K562 (cell line): ENCODE measurements around the gene MCEMP1. TPM values are rescaled to one million over a fixed set of nuclear protein-coding genes. Genes with fewer than 3 reads are reported as not detected.

ENCODE experiments used
- ELK3 ChIP-seq: fragments of 450-650 bp; formaldehyde crosslinking; IDR thresholded peaks from 2 replicates; pipeline ENCODE4 v1.4.0; 2020; ENCODE audit warnings: mild to moderate bottlenecking
- FIP1L1 ChIP-seq: fragments of 200-400 bp; formaldehyde crosslinking; IDR thresholded peaks from 2 replicates; pipeline ENCODE4 v1.6.1; 2018; ENCODE audit warnings: mild to moderate bottlenecking, low read depth, low read length; ENCODE audit not compliant: poor library complexity, severe bottlenecking
- HNRNPUL1 ChIP-seq: fragments of 200-400 bp; formaldehyde crosslinking; IDR thresholded peaks from 2 replicates; pipeline ENCODE4 v1.6.1; 2017; ENCODE audit warnings: low read length
- JUND ChIP-seq, 2 experiments: IDR thresholded peaks; 2 replicates in 1 of 2; 3 replicates in 1 of 2; pipeline ENCODE4 v1.6.1; 2011; ENCODE audit warnings: borderline replicate concordance in 2 of 2, low read depth in 2 of 2, low read length in 2 of 2, improper control_type of control experiment in 1 of 2, missing biosample characterization in 1 of 2, missing genetic modification characterization in 1 of 2, missing genetic modification reagents in 1 of 2
- KDM4B ChIP-seq, 2 experiments: fragments of 450-650 bp in 1 of 2; sonication (generic) in 1 of 2; IDR thresholded peaks; 2 replicates each; pipeline ENCODE4 v1.6.1; 2016 to 2017; ENCODE audit warnings: borderline replicate concordance in 2 of 2, antibody characterized with exemption in 1 of 2, low read depth in 1 of 2, mild to moderate bottlenecking in 1 of 2
- KLF16 ChIP-seq: IDR thresholded peaks from 2 replicates; pipeline ENCODE4 v1.6.1; 2016; ENCODE audit warnings: antibody characterized with exemption
- MAFK ChIP-seq: IDR thresholded peaks from 2 replicates; pipeline ENCODE4 v1.6.1; 2011; ENCODE audit warnings: low read length, improper control_type of control experiment
- NCOA4 ChIP-seq: fragments of 450-650 bp; IDR thresholded peaks from 2 replicates; pipeline ENCODE4 v1.6.1; 2018; ENCODE audit warnings: mild to moderate bottlenecking; ENCODE audit not compliant: partially characterized antibody
- NFIC ChIP-seq: fragments of 450-650 bp; IDR thresholded peaks from 2 replicates; pipeline ENCODE4 v1.6.1; 2017; ENCODE audit warnings: mild to moderate bottlenecking, inconsistent platforms
- PHB ChIP-seq: fragments of 250-450 bp; sonication (Bioruptor Pico); IDR thresholded peaks from 2 replicates; pipeline ENCODE4 v1.5.0; 2021
- POLR2G ChIP-seq: fragments of 200-400 bp; formaldehyde crosslinking; IDR thresholded peaks from 2 replicates; pipeline ENCODE4 v1.6.1; 2017; ENCODE audit warnings: low read depth, mild to moderate bottlenecking, antibody characterized with exemption, low read length, moderate library complexity
- POLR2H ChIP-seq: IDR thresholded peaks from 2 replicates; pipeline ENCODE4 v1.6.1; 2016; ENCODE audit warnings: missing genetic modification characterization, low read depth, mild to moderate bottlenecking, control low read depth, missing compliant biosample characterization, moderate library complexity
- SAP30 ChIP-seq: fragments of 200-600 bp; sonication (generic); IDR thresholded peaks from 2 replicates; pipeline ENCODE4 v1.6.1; 2012; ENCODE audit warnings: borderline replicate concordance, low read depth, mild to moderate bottlenecking, moderate library complexity, low read length, control low read depth, inconsistent platforms; ENCODE audit not compliant: insufficient read depth, poor library complexity, severe bottlenecking
- SIN3B ChIP-seq: fragments of 450-650 bp; IDR thresholded peaks from 2 replicates; pipeline ENCODE4 v1.6.1; 2017; ENCODE audit warnings: low read depth, mild to moderate bottlenecking, moderate library complexity
- STAT5A ChIP-seq: IDR thresholded peaks from 2 replicates; pipeline ENCODE4 v1.6.1; 2012; ENCODE audit warnings: low read length, inconsistent platforms, borderline replicate concordance
- TAF7 ChIP-seq: fragments of 450-650 bp; IDR thresholded peaks from 2 replicates; pipeline ENCODE4 v1.6.1; 2016; ENCODE audit warnings: missing genetic modification characterization, missing compliant biosample characterization
- ZNF23 ChIP-seq: fragments of 250-450 bp; sonication (Bioruptor Pico); IDR thresholded peaks from 2 replicates; pipeline ENCODE4 v1.4.0; 2020; ENCODE audit warnings: mild to moderate bottlenecking
- ZNF507 ChIP-seq: conservative IDR thresholded peaks from 2 replicates; pipeline ENCODE4 v1.6.1; 2017; ENCODE audit warnings: missing genetic modification characterization, missing compliant biosample characterization
- polyA plus RNA-seq, 8 experiments: library from polyadenylated mRNA; depleted of rRNA in 4 of 8; stranded (reverse) in 5 of 8; unstranded in 3 of 8; fragments of >200 nt; fragmentation: Nextera tagmentation in 2 of 8; fragmentation: Illumina TruSeq in 1 of 8; extraction: Ambion mirVana in 2 of 8; extraction: Trizol in 1 of 8; gene quantifications; 2 replicates each; pipeline versions ENCODE4 v1.2.1 to v1.2.3, GENCODE V29; 2011 to 2014; ENCODE audit warnings: inconsistent platforms in 1 of 8, missing spikeins in 1 of 8
- total RNA-seq, 7 experiments: library from RNA; depleted of rRNA in 6 of 7; stranded (reverse); fragments of >200 nt in 6 of 7; fragmentation: Illumina TruSeq in 2 of 7; extraction: Trizol in 2 of 7; gene quantifications; 2 replicates each; pipeline versions ENCODE4 v1.2.1 to v1.2.3, GENCODE V29; 2011 to 2021; ENCODE audit warnings: low replicate concordance in 1 of 7
- TF ChIP-seq, protein P1 (sequence below), 2 experiments: IDR thresholded peaks; 2 replicates each; pipeline ENCODE4 v1.6.1; 2012; ENCODE audit warnings: improper control_type of control experiment in 2 of 2, low read depth in 2 of 2, low read length in 2 of 2, borderline replicate concordance in 1 of 2
- TF ChIP-seq, protein P2 (sequence below): IDR thresholded peaks from 3 replicates; pipeline ENCODE4 v1.6.1; 2011; ENCODE audit warnings: borderline replicate concordance, mild to moderate bottlenecking; ENCODE audit not compliant: insufficient read length, insufficient read depth
- TF ChIP-seq, protein P3 (sequence below): fragments of 250-450 bp; sonication (Bioruptor Pico); IDR thresholded peaks from 2 replicates; pipeline ENCODE4 v1.8.0; 2021; ENCODE audit warnings: borderline replicate concordance, mild to moderate bottlenecking, moderate library complexity; ENCODE audit not compliant: poor library complexity, severe bottlenecking

Gene MCEMP1
- total and polyA plus RNA-seq, 9 of the 15 experiments (the other 6 are each of a cell fraction or from before 2014, with no cell fraction given): 0.11 to 1.8 (median 0.51) TPM

DNA sequence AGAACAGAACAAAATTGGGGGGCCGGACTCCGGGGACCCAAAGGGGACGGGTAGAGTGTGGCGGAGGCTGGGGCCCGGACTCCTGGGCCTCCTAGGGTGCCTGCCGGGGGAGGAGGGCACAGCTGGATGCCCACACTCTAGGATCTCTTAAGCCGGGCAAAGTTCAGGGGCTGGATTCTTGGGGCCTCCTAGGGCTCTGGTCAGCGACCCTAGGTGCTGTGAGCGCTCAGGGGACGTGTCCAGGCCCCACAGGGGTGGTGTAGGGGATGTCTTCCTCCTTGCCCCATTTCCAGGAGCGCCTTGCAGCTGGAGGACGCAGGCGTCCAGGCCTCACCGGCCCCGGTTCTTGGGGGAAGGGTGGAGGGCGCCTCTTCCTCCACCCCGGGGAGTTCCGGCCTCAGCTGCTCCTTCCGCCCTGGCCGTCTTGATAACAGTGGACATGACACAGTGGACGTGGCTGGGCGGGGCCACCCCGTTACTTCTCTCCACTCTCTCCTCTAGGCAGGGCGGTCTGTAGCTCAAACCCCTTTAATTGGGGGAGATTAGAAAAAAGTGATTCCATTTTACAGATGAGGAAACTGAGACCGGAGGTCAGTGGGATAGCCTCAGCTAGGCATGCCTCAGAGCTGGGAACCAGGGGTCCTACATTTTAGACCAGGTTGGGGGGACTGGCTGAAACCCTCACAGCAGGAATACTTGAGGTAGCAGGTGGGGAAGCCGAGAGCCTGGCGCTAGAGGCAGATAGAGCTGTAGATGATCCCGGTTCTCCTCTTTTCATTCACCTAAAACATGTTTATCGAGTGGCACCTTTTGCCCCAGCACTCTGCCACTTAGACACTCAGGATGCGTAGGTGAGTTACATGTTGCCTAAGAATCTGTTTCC lies 39.3 kb upstream of the MCEMP1 start (continued):
- TF ChIP-seq, protein P1, sequence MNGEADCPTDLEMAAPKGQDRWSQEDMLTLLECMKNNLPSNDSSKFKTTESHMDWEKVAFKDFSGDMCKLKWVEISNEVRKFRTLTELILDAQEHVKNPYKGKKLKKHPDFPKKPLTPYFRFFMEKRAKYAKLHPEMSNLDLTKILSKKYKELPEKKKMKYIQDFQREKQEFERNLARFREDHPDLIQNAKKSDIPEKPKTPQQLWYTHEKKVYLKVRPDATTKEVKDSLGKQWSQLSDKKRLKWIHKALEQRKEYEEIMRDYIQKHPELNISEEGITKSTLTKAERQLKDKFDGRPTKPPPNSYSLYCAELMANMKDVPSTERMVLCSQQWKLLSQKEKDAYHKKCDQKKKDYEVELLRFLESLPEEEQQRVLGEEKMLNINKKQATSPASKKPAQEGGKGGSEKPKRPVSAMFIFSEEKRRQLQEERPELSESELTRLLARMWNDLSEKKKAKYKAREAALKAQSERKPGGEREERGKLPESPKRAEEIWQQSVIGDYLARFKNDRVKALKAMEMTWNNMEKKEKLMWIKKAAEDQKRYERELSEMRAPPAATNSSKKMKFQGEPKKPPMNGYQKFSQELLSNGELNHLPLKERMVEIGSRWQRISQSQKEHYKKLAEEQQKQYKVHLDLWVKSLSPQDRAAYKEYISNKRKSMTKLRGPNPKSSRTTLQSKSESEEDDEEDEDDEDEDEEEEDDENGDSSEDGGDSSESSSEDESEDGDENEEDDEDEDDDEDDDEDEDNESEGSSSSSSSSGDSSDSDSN (IDR thresholded peaks at IDR 0.05; ENCODE audit: borderline replicate concordance in 1 of 2, low read depth in 2 of 2, low read length in 2 of 2): peak in 1 of 2 experiments; percentile 64; a peak in 1 of 4 replicates
- TF ChIP-seq SIN3B (no peak), TAF7 (no peak), ZNF23 (CRISPR knock-in tag) (no peak), POLR2H (tag) (peak; percentile 58; the same call in 1 of the 2 replicates), HNRNPUL1 (no peak), ELK3 (CRISPR knock-in tag) (no peak), PHB (peak; percentile 39; the same call in 1 of the 2 replicates), NFIC (peak; percentile 6), JUND (IDR thresholded peaks at IDR 0.05; ENCODE audit: borderline replicate concordance, low read depth, low read length) (peak; percentile 67), JUND (tag; IDR thresholded peaks at IDR 0.05; ENCODE audit: borderline replicate concordance, low read depth, low read length) (peak; percentile 44; the same call in 1 of the 3 replicates), ZNF507 (tag) (no peak), SAP30 (peak; percentile 59), STAT5A (no peak), NCOA4 (no peak), FIP1L1 (no peak), POLR2G (peak; percentile 82), MAFK (0 out of 2 replicates have a peak, but pooled peaks have one; percentile 8), KLF16 (no peak), KDM4B (IDR thresholded peaks at IDR 0.05; ENCODE audit: borderline replicate concordance in 2 of 2, low read depth in 1 of 2) (peak in 1 of 2 experiments; percentile 64; a peak in 1 of 4 replicates)
- TF ChIP-seq, protein P2, sequence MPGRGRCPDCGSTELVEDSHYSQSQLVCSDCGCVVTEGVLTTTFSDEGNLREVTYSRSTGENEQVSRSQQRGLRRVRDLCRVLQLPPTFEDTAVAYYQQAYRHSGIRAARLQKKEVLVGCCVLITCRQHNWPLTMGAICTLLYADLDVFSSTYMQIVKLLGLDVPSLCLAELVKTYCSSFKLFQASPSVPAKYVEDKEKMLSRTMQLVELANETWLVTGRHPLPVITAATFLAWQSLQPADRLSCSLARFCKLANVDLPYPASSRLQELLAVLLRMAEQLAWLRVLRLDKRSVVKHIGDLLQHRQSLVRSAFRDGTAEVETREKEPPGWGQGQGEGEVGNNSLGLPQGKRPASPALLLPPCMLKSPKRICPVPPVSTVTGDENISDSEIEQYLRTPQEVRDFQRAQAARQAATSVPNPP: no peak
- TF ChIP-seq, protein P3, sequence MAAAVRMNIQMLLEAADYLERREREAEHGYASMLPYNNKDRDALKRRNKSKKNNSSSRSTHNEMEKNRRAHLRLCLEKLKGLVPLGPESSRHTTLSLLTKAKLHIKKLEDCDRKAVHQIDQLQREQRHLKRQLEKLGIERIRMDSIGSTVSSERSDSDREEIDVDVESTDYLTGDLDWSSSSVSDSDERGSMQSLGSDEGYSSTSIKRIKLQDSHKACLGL: no peak
